Measurements from ENCODE around the gene MS4A6A. TPM values are rescaled to one million over a fixed set of nuclear protein-coding genes. Genes with fewer than 3 reads are reported as not detected.
"Not testable (repeated sequence)": the region's sequence is repeated elsewhere in the genome, so short reads cannot be mapped to it uniquely, and the experiment has no call there.

The MS4A6A gene
- total RNA-seq, 1 donor from 2014 or later: 112 TPM

GRCh38 chr11:60158636-60159035 lies 24.2 kb downstream of the MS4A6A start:
- Histone ChIP-seq H3K4me3 (no peak overlapping the region), H3K27me3 (no peaks in the 10 kb centered on the region), H3K27ac (no peak overlapping the region), H3K36me3 (no peaks in the 10 kb centered on the region), H3K9me3 (no peaks in the 10 kb centered on the region), H3K4me1 (no peaks in the 10 kb centered on the region)
- DNase-seq (no peak), ATAC-seq (no peak)
- intact Hi-C loops (cut with DNase I): no loop called here
- no peak for TF ChIP-seq CTCF (IDR thresholded peaks at IDR 0.05)

GRCh38 chr11:60155931-60156330 lies 27.0 kb downstream of the MS4A6A start:
- intact Hi-C loops (cut with DNase I): no loop called here
- no peak for TF ChIP-seq CTCF (IDR thresholded peaks at IDR 0.05)
- no peak overlapping the region for H3K27ac ChIP-seq

GRCh38 chr11:60152727-60153126 lies 30.2 kb downstream of the MS4A6A start:
- intact Hi-C loops (cut with DNase I): not testable (repeated sequence)

More at GRCh38 chr11:60155931-60156330, 27.0 kb downstream of the MS4A6A start:
- Histone ChIP-seq H3K36me3 (no peaks in the 10 kb centered on the region), H3K4me1 (no peaks in the 10 kb centered on the region), H3K4me3 (no peak overlapping the region), H3K9me3 (no peaks in the 10 kb centered on the region), H3K27me3 (no peaks in the 10 kb centered on the region)
- ATAC-seq: no peak
- no peak for DNase-seq

GRCh38 chr11:60150279-60150678 lies 32.6 kb downstream of the MS4A6A start:
- intact Hi-C loops (cut with DNase I): no loop called here
- Histone ChIP-seq H3K27me3 (no peaks in the 10 kb centered on the region), H3K4me3 (no peak overlapping the region), H3K27ac (no peak overlapping the region), H3K9me3 (no peaks in the 10 kb centered on the region), H3K4me1 (no peaks in the 10 kb centered on the region), H3K36me3 (no peaks in the 10 kb centered on the region)
- no peak for ATAC-seq
- no peak for TF ChIP-seq CTCF (IDR thresholded peaks at IDR 0.05)
- no peak for DNase-seq

More at GRCh38 chr11:60152727-60153126, 30.2 kb downstream of the MS4A6A start:
- not testable (repeated sequence) for H3K4me3 ChIP-seq, H3K27me3 ChIP-seq, H3K9me3 ChIP-seq, H3K27ac ChIP-seq, H3K4me1 ChIP-seq, ATAC-seq, DNase-seq, H3K36me3 ChIP-seq

GRCh38 chr11:60145677-60146076 lies 37.2 kb downstream of the MS4A6A start:
- no peak for DNase-seq
- Histone ChIP-seq H3K27me3 (no peaks in the 10 kb centered on the region), H3K36me3 (no peaks in the 10 kb centered on the region), H3K9me3 (no peaks in the 10 kb centered on the region), H3K4me3 (no peak overlapping the region), H3K27ac (no peak overlapping the region), H3K4me1 (no peaks in the 10 kb centered on the region)
- no peak for TF ChIP-seq CTCF (IDR thresholded peaks at IDR 0.05)
- ATAC-seq: no peak
- intact Hi-C loops (cut with DNase I): no loop called here

GRCh38 chr11:60143768-60144167 lies 39.1 kb downstream of the MS4A6A start:
- no peak for DNase-seq
- intact Hi-C loops (cut with DNase I): no loop called here
- Histone ChIP-seq H3K4me1 (no peaks in the 10 kb centered on the region), H3K36me3 (no peaks in the 10 kb centered on the region), H3K27me3 (no peaks in the 10 kb centered on the region), H3K27ac (no peak overlapping the region), H3K4me3 (no peak overlapping the region), H3K9me3 (no peaks in the 10 kb centered on the region)
- no peak for ATAC-seq
- TF ChIP-seq CTCF (IDR thresholded peaks at IDR 0.05): no peak
